HG03442 (cell line): ENCODE results near the gene MYO1E.

Experiments used
- ATAC-seq: cut with Tn5 transposase; IDR thresholded peaks from one replicate; pipeline ENCODE4 v1.9.1; 2021; ENCODE audit warnings: mild to moderate bottlenecking, moderate library complexity; ENCODE audit not compliant: unreplicated experiment

MYO1E gene

DNA sequence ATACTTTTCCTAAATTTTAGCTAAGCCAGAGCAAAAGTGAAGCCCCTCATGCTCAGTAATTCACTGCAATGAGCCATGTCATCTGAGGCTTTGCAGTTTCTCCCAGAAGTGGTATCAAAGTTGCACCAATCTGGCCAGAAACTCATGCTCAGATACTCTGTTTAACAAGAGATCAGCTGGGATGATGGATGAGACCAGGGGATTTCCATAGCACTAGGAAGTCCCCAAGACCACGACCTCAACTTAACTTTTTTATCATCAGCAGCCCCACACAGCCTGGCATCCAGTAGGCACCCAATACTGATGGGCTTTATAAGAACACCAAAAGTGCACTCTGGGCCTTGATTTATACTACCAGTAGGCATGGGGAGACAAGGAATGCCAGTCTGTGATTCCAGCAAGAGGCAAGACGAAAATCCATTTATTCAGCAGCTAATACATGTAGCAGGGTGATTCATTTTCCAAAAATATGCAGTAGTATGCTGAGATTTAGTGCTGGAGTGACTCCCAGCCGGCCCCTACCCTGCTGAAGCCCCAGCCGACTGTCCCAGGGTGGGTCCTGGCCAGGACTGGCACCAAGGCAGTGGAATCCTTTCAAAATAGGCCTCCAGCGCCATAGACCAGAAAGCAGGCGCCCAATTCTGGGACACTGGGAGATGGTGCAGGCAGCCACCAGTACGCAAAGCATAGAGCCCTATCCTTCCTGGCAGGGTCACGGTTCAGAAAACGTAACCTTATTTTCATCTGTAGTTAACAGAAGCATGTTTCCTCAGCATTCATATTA is 166.6 kb downstream of the MYO1E start:
- ATAC-seq: no peak

GRCh38 chr15:59203657-59204056 is 169.0 kb downstream of the MYO1E start:
- no peak for ATAC-seq

- no peak for ATAC-seq
These were observed 169.7 kb downstream of the MYO1E start for GRCh38 chr15:59203008-59203407.

DNA sequence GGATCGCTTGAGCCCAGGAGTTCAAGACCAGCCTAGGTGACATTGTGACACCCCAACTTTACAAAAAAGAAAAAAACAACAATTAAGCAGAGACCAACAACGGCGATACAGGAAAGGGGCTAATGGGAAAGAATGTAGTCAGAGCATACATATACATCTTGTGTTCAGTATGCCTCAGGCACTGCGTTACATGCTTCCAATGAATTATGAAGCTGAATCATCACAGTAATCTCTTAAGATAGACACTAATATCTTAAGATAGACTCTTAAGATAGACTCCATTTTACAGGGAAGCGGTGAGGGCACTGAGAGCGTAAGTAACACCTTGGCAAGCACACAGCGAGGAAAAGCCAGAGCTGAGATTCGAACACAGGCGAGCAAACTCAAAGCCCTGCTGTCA is 172.1 kb downstream of the MYO1E start:
- ATAC-seq: no peak

DNA sequence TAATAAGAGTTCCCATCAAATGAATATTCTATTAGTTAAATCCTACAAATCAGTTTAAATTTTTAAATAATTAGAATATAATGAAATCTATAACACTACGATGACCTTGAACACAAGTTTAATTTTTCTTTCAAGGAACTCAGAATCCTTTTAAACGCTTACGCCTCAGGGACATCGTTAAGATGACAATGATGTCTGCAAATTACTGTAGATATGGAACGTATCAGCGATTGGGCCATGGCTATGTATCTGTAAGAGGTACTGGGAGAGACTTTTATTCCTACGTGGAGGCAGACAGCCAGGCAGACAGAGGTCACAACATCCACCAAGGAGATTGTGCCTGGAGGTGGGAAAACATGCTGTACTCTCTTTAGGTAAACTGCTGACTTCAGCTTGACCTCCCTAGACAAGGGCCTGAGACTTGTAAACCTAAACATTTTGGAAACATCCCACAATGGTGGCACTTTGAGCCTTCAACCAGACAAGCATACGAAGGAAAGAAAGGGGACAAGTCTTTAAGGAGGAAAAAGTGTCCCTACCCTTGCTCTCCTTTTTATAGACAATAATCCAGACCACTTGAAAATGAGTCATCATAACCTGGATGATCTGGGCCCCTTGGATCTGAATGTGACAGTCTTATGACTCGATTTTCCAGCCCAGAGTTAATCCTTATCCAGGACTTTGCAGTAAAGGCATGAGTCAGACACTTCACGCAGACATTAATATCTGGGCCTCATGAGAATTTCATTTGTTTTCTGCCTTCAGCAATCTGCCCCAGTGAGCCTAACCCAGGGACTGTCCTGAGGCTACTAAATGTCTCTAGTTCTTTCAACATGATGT is 172.8 kb downstream of the MYO1E start:
- ATAC-seq: no peak

DNA sequence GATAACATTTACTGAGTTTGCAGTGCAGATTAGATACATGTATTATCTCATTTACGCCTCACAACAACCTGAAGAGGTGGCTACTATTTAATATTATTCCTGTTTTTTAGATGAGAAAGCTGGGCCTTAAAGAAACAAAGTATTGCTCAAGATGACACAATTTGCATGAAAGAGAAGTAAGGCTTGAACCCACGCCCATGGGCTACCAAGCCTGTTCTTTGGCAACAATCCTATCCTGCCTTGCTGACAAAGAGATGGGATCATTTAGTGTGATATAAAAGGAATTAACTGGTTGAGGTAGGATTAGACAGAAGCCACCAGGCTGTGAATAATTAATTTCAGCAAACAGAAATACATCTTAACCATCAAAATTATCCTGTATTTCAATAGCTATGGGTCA is 175.2 kb downstream of the MYO1E start:
- no peak for ATAC-seq

DNA sequence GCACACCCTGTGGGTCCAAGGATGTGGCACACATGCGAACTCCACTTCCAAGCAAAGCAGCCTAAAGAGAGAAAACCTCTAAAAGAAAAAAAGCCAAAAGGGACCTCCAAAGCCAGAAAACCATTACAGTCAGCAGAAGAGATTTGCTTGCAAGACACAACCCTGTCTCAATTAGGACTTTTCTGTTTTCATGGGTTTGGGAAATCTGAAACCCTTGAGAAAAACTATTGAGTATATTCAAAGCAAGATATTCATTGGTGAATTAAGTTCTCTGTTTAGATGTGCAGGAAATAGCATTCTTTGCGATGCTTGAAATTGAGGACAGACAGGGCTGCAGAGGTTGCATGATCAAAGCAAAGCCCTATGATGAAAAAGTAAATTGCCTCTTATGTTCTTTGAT is 176.3 kb downstream of the MYO1E start:
- no peak for ATAC-seq

DNA sequence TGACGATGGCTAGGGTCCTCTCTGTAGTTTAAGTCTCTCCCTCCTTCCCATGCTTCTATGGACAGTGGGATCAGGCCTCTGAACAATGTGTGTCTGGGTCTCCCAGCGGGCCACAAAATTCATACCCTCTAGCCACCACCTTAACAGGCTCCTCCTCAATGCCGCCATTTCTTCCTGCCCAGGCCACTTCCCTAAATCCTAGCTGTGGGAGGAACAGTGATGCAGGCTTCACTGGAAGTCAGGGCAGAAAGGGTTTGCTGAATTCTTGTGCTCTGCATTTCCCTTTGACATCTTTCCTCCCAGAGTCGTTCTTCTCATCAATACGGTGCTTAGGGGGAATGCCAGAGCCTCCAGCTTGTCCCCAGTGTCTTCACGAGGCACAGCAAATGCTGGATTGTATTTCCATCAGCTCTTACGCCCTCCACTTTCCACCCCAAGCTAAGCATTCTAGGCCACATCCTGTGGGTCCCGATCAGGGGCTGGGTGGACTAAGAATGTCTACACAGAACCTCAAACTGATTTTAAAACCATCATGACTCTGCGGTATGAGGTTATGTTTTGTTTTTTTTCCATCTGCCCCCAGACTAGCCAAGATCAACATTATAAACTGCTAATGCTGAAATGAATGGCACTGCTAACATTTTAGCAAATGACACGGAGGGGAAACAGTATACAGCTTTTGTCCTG is 177.9 kb downstream of the MYO1E start:
- ATAC-seq: no peak

DNA sequence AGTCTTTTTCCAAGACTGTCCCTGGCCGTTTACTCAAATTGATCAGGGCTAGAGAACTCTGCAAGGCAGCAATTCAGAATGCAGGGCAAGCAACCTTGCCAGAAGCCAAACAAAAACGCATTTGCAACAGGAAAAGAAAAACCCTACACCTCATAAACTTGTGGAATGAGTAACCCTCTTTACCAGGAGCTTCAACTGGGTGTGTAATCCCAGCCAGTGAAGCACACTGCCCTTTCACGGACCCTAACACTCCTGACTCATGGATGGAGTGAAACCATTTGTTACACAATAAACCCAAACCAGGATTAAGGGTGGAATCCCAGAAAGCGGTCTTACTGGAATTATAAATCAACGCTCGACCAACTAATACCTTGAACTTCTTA is 180.8 kb downstream of the MYO1E start:
- no peak for ATAC-seq

DNA sequence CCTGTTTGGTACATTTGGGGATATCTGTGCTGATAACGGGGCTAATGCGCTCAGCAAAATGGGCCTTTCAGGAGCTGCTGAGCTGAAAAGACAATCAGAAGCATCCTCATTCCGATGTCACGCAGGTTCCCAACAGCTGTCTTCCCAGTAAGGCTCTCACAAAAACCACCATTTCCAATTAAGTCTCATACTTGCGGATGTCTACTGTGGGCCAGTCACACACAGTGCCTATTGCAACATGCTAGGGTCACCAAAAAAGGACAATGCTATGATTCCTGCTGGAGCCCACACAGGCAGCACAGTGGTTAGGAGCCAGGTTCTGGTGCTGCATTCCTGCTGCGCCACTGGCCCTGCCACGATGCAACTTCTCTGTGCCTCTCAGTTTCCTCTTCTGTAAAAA is 182.4 kb downstream of the MYO1E start:
- no peak for ATAC-seq

DNA sequence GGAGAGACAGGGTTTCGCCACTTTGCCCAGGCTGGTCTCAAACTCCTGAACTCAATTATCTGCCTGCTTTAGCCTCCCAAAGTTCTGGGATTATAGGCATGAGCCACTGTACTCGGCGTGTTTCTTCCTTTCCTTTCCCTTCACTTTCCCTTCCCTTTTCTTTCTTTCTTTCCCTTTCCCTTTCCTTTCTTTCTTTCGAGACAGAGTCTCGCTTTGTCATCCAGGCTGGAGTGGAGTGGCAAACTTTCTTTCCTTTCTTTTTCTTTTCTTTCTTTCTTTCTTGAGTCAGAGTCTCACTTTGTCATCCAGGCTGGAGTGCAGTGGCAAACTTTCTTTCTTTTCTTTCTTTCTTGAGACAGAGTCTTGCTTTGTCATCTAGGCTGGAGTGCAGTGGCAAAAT is 183.4 kb downstream of the MYO1E start:
- ATAC-seq: no peak

GRCh38 chr15:59186501-59186900 is 186.2 kb downstream of the MYO1E start:
- ATAC-seq: no peak

DNA sequence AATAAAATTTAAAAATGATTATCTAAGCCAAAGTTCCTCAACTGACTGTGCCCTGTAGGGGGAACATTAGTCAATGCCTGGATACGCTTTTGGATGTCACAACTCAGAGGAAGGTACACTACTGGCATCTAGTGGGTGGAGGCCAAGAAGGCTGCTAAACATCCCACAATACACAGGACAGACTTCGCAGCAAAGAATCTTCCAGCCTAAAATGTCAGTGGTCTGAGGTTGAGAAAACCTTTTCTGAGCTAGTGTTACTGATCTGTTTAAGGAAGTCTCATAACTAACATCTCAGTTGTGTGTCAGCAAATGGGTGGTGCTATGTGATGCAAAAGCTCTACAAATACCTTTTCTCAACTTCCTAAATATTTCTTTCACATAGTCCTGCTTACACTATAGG is 186.9 kb downstream of the MYO1E start:
- ATAC-seq: no peak

DNA sequence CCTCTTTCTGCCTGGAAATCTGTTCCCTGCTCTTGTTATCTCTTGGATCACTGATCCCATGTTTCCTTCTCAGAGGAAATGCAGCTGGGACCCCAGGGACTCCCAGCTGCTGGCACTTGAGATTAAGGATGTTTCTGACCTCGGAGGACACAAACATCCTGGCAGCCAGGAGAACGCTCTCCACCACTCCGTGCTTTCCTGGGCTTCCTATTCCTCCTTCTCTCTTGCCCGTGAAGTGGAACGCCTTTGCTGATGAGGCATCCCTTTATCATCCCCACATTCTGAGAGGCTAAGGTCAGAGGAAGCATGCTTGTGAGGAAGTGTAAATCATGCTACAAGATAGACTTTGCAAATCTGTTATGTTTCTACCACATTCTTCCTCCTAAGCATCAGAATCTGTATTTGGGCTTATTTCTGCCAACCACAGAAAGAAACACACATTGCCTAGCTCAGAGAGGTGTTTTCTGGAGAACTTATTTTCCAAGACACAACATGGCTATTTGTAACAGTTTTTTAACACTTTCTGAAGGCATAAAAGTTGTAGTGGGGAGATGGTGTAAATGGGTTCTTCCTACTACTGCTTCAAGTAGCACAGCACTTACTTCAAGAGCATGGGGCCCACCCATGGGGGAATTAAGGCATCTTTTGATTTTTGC is 191.6 kb downstream of the MYO1E start:
- no peak for ATAC-seq

DNA sequence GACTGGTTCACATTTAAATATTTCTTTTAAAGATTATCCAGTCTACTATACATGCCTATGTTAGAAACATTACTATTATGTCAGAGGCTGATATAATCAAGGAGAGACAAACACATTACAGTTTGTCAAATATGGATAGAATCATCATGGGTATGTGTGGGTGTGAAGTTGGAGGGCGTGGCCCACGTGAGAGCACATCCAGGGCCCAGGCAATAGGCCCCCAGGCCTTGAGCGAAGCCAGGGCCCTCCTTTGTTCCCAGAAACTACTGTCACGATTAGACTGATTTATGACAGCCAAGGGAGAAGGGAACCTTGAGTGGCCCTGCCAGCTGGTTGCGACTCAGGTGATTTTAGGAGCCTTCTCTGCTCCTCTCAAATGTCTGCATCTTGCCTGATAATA is 193.0 kb downstream of the MYO1E start:
- ATAC-seq: no peak

GRCh38 chr15:59178151-59178695 is 194.4 kb downstream of the MYO1E start:
- ATAC-seq: no peak

DNA sequence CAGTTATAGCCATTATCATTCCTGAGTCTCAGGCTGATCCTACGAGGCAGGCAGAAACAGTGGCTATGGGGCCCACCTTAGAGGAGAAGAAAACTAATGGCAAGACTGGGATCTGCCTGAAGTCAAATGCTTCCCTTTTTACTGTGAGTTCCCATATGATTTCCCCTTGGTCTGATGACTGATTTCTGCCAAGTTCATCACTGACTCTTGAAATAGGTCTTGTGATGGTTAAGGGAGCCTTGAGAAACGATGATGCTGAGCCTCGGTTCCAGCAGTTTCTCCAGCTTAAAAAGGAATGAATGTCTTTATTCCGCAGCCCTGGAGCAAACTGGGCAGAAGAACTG is 195.4 kb downstream of the MYO1E start:
- no peak for ATAC-seq

- ATAC-seq: no peak
These were observed 195.9 kb downstream of the MYO1E start for GRCh38 chr15:59176653-59177316.

- ATAC-seq: no peak
These were observed 197.5 kb downstream of the MYO1E start for GRCh38 chr15:59174835-59175831.
